SH-SY5Y (cell line): ENCODE measurements around the gene DOCK4.

ENCODE experiments used
- GATA2 ChIP-seq: IDR thresholded peaks from 2 replicates; pipeline ENCODE4 v1.6.1; 2011; ENCODE audit warnings: mild to moderate bottlenecking, low read depth, low read length
- GATA3 ChIP-seq: IDR thresholded peaks from 2 replicates; pipeline ENCODE4 v1.6.1; 2011; ENCODE audit warnings: low read depth, mild to moderate bottlenecking, low read length, moderate library complexity

- no peak for TF ChIP-seq GATA2
- no peak for TF ChIP-seq GATA3
Observed at GRCh38 chr7:111771638-111772037, 434.6 kb downstream of the DOCK4 start.
